ENCODE measurements around the gene GLT8D2.

Gene GLT8D2, protein sequence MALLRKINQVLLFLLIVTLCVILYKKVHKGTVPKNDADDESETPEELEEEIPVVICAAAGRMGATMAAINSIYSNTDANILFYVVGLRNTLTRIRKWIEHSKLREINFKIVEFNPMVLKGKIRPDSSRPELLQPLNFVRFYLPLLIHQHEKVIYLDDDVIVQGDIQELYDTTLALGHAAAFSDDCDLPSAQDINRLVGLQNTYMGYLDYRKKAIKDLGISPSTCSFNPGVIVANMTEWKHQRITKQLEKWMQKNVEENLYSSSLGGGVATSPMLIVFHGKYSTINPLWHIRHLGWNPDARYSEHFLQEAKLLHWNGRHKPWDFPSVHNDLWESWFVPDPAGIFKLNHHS

DNA sequence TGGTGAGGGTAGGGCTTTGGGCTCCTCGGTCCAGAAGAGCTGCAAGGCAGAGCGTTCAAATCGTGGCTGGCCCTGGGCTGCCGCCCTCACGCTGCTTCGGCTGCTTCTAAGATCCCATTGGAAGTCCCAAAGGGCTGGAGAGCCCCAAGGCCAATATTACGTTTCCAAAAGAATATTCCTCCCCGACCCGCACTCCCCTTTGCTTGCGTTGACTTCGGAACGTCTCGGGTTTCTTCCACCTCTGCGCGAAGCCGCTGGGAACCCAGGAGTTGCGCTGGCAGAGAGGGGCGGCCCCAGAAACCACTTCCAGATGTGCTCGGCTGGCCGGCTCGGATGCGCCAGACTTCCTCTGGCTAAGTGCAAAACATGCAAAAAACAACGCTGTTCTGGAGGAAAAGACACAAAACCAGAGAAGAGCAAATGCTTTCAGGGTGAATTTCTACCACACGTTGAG is at the start of gene GLT8D2:
Gene GLT8D2 (minus strand): TSS at position 285 of the 454 bp plus-strand sequence. CDS start 30,539 bp downstream, outside the sequence.
- peak; percentile 73 for DNase-seq (ENCODE audit: low read depth)

DNA sequence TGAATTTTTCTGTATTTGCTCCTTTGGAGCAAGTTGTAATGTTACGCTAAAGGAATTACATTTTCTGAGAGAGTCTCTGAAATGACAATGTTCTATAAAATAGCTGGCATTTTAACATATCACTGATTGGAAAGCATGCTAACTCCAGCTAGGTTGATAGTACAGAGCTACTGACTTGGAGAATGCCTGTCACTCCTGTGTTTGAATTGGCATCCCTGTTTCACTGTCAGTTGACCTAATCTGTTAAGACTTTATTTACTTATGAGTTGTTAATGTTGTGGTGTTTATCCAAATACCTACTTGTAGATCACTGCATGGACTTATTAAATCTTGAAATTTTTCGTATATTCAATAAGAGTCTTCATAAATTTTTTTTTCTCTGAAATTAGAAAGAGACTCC is 48.0 kb upstream of the GLT8D2 start:
- DNase-seq (ENCODE audit: low read depth): no peak

DNA sequence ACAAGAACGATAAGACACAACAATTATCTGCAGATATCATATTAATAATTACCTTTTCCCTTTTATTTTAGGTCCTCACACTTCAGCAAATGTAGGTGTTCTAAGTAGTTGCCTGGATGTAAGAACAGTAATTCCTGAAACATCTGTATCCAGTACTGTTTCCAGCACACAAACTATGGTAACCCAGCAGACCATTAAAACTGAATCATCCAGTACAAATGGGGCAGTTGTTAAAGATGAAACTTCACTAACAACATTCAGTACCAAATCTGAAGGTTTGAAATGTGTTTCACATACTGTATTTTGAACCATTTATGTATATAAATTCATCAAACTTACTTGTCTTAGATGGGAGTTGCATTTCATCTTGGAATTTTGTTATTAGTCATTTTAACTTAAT is 45.3 kb upstream of the GLT8D2 start:
- DNase-seq (ENCODE audit: low read depth): no peak

DNA sequence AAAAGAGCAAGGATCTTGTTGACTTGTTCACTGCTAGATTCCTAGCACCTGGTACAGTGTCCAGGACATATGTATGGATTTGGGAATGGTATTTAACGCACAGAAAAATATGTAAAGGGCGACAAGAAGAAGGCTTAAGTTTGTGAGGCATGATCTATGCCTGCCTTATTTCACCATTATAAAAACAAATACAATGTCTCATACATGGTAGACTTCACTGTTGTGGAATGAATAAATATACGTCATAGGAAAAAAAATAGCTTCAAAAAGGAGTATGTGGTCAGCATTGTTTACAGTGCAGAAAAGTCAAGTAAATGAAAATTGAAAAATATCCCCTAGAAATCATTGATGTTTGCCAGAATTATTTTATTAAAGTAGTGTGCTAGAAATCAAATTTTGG is 44.3 kb upstream of the GLT8D2 start:
- peak; percentile 75 for DNase-seq (ENCODE audit: low read depth)

DNA sequence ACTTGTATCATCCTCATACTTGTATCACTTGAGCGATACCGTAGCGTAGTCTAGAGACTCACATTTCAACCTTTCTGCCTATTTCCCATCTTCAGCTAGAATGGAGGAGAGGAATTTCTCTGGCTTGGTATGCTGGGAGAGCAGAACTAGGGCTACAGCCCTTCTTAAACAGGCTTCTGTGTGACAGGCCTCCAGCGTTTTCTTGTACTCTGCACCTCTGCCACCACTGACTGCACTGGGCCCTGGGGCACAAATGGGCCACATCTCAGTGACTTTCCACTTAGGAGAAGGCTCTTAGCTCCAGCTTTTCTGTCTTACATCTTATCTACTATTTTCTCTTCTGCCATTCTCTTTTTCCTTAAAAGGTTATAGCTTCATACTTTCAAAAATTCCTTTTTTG is 41.1 kb upstream of the GLT8D2 start:
- no peak for DNase-seq (ENCODE audit: low read depth)

DNA sequence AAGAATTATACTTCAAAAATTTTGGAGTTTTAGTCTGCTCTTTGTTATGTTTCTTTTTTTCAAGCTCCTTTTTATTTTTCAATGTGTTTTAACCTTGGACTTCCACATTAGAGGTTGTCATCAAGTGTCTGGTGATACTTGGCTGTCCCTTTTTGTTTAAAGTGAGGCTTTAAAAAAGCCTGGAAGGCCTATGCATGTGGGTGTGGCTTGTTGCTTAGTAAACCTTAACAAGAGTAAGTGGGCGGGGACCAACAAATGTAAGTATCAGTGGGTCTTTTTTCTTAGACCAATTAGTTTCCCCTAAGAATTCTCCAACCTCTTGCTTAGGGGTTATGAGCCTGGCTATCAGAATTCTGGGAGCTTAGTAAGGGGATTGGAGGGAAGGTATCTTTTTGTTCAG is 40.7 kb upstream of the GLT8D2 start:
- peak; percentile 17 for DNase-seq (ENCODE audit: low read depth)

DNA sequence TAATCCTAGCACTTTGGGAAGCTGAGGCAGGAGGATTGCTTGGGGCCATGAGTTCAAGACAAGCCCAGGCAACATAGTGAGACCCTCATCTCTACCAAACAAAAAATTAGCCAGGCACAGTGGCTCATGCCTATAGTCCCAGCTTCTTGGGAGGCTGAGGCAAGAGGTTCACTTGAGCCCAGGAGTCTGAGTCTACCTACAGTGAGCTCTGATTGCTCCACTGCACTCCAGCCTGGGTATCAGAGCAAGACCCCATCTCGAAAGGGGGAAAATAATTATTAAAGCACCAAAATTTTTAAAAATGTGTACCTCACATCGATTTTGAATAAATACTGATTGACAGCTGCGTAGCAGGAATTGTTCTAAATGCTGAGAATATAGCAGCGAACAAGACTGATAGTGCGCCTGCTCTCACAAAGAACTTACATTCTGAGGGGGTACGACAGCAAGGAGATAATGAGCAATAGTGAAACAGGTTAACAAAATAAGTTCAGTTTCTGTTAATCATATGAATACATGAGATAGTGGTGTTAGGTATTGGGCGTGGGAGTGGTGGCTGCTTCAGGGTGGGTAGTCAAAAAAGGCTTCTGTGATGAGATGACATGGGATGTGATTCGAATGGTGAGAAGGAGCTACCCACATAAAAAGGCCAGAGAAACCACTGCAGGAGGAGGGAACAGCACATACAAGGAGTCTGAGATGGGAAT is 33.9 kb upstream of the GLT8D2 start:
- DNase-seq (ENCODE audit: low read depth): no peak

DNA sequence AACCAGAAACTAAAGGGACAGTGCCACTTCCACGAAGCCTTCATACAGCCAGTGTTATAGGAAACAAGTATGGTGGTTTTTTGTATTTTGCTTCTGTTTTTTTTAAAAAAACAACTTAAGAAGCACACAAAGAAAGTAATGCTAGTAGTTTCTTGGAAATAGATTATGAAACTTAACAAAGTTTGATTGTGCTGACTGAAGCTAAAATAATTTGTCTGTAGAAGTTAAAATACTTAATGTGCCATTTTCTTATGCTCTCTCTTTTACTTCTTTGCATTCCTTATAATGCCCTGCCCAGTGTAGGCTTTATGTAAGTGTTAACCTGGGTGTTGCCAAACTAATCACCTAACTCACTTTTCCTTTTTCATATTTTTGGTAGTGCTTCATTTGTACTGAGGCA is 30.8 kb upstream of the GLT8D2 start:
- DNase-seq (ENCODE audit: low read depth): no peak

DNA sequence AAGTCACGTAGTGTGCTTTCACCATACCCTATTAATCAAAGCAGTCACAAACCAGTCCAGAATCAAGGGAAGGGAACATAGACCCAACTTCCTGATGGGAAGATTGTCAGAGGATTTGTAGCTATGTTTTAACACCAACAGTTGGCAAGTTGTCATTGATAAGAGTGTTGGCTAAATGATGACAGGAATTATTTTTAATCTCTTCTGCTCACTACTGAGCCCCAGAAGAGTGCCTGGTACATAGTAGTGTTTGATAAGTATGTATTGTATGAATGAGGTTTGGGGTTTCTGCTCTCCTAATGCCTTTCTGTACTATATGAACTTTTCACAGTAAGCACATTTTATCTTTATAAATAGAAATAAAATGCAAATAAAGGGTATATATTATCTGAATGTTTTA is 29.0 kb upstream of the GLT8D2 start:
- no peak for DNase-seq (ENCODE audit: low read depth)

DNA sequence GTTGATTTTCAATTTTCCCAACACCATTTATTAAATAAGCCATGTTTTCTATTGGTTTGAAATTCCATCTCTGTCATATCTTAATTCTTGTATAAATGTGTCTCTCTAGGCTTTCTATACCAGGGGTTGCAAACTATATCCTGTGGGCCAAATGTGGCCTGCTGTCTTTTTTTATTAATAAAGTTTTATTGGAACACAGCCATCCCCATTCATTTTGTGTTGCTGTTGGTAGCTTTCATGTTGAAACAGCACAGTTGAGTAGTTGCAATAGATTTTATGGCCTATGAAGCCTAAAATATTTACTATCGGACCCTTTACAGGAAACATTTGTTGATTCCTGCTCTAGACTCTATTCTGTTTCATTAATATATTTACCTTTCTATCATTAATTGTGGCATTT is 23.7 kb upstream of the GLT8D2 start:
- DNase-seq (ENCODE audit: low read depth): no peak

DNA sequence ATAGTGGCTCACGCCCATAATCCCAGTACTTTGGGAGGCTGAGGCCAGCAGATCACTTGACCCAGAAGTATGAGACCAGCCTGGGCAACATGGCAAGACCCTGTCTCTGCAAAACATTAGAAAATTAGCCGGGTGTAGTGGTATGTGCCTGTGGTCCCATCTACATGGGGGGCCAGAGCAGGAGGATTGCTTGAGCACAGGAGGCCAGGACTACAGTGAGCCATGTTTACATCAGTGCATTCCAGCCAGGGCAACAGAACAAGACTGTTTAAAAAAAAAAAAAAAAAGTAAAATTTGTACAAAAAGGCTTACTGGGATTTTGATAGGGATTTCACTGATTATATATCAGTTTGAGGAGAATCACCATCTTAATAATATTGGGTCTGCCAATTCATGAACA is 22.1 kb upstream of the GLT8D2 start:
- peak; percentile 54 for DNase-seq (ENCODE audit: low read depth)

DNA sequence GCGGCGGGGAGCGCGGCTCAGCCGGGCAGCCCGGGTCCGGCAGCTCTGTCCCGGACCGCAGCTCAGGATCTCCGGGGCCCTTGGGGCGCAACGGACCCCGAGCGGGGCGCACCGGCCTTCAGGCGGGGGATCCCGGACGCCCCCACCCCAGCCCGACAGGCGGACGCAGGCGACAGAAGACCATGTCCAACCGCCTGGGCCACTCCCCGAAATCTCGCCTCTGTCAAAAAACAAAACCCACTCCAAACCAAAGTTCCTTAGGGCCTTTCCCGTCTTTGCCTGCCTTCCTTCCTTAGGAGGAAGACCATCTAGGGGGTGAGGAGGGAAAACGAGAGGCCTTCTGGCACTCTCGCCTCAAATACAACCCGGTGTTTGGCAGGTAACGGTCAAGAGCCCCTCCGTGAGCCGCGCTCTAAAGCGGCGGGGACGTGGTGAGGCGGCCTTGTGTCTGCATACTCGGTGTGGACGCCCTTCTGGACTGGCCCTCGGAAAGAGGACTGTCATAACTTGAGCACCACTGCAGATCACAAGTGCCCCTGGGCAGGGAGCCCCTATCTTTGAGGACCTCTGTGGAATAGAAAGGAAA is 14.9 kb upstream of the GLT8D2 start:
- DNase-seq (ENCODE audit: low read depth): no peak

DNA sequence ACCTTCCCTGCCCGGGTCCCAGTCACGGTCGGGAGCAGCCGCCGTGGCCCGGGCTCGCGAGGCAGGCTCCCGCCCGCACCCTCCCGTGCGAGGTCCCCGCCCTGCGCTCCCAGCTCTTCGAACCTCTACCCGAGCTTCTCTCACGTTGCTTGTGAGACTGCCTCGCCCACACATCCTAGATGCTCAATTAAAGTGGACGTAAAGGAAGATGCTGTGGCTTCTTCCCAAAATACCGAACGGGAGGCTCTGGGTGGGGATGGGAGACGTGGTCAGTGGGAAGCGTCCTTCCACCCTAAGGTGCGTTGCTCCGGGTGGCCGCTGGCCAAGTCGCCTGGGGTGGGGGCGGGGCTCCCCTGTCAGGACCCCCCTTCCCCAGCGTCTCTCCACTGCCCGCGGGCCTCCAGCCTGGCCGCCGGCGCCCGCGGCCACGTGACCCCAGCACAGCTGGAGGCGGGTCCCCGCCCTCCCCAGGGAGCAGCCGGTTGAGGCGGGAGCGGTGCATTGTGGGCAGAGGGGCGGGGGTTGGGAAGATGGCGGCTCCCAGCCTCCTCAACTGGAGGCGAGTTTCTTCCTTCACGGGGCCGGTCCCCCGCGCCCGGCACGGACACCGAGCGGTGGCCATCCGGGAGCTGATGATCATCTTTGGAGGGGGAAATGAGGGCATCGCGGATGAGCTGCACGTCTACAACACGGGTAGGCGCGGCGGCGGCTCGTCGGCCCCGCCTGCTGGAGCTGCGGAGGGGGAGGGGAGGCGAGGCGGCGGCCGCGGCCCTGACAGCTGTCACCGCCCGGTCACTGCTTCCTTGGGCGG is 14.2 kb upstream of the GLT8D2 start, which contains the start of gene HCFC2:
Gene HCFC2 (plus strand): TSS at position 501 of the 811 bp plus-strand sequence. CDS start 30 bp downstream, at position 531.
- peak; percentile 92 for DNase-seq (ENCODE audit: low read depth)

DNA sequence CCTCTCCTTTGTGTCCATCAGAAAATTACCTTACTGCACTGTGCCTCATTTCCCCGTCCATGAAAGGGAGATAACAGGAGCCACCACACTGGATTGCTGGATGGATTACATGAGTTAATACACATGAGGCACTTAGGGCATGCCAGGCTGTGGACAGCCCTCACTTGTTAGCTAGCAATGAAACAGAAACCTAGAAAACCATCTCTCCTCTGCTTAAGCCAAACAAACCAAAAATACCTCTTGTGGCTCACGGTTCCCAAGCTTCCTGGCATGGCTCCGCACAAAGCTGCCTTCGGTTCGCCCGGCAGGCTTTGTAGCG is 13.7 kb upstream of the GLT8D2 start:
- DNase-seq (ENCODE audit: low read depth): peak; percentile 65

DNA sequence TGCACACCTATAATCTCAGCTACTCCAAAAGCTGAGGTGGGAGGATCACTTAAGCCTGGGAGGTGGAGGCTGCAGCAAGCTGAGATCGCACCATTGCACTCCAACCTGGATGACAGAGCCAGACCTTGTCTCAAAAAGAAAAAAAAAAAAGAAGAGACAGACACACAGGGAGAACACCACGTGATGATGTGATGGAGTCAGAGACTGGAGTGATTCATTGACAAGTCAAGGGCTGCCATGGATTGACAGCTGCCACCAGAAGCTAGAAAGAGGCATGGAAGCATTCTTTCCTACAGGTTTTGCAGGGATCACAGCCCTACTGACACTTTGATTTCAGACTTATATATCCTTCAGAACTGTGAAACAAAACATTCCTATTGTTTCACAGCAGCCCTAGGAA is 10.8 kb upstream of the GLT8D2 start:
- DNase-seq (ENCODE audit: low read depth): no peak

DNA sequence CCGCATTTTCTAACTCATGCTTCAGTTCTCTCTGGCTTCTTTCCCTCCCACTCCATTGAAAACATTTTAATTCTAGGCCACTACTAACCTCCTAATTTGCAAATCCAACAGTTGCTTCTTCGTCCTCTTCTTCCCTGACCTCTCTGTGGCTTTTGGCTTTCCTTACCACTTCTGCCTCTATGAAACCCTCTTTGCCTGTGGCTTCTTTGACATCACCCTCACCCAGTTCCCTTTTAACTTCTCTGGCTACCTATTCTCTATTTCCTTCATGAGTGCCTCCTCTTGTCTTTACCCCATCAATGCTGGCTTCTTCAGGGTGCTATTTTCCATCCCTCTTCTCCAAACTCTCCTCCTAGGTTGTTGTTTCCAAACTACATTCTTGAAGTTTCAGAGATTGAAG is 10.0 kb upstream of the GLT8D2 start:
- no peak for DNase-seq (ENCODE audit: low read depth)

DNA sequence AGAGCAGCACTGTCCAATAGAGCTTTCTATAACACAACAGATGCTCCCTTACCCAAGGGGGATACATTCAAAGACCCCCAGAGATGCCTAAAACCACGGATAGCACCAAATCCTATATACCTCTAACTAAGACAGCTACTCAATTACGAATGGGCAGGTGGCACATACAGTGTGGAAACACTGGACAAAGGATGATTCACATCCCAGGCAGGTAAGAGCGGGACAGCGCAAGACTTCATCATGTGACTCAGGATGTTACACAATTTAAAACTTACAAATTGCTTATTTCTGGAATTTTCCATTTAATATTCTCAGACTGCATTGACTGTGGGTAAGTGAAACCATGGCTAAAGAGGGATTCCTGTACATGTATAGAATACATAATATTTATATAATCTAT is 8.8 kb upstream of the GLT8D2 start:
- peak; percentile 47 for DNase-seq (ENCODE audit: low read depth)

DNA sequence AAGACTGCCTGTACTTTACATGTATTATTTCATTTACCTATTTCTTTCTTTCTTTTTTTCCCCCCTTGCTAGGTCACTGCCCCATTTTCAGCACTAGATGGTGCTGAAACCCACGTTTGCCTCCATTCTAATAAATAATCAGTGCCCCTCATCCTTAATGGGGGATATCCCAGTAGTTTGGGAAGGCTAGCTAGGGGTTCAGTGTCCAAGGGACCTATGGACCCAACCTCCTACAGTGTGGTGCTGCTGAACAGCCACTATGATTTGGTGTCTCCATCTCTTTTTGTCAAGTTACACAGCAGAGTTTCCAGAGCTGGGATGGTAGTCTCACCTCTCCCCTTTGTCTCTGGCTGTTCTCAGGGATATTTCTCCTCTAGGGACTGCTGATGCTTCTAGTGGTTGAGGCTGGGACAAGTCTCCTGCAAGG is 7.8 kb upstream of the GLT8D2 start:
- DNase-seq (ENCODE audit: low read depth): no peak

DNA sequence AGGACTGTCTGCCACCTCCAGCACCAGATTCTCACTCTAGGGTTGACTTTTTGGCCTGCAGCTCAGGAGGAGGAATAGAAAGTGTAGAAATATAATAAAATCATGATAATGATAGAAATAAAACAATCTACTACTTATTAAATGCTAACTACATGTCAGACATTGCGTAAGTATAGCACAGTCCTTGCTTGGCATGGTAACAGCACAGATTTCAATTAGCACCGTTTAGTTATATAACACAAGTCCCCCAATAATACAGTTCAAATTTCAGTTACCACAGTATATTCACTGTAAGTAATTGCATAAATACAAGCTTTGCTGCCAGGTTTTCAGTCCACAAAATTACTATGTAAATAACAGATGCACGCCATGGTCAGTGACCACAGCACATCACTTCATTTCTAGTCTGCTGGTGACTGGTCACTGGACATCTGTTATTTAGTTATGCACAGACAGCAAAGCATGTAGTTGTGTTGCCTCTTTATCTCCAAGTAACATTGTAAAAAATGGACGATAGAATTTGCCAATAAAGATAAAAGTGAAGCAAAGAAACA is 6.5 kb upstream of the GLT8D2 start:
- DNase-seq (ENCODE audit: low read depth): no peak

DNA sequence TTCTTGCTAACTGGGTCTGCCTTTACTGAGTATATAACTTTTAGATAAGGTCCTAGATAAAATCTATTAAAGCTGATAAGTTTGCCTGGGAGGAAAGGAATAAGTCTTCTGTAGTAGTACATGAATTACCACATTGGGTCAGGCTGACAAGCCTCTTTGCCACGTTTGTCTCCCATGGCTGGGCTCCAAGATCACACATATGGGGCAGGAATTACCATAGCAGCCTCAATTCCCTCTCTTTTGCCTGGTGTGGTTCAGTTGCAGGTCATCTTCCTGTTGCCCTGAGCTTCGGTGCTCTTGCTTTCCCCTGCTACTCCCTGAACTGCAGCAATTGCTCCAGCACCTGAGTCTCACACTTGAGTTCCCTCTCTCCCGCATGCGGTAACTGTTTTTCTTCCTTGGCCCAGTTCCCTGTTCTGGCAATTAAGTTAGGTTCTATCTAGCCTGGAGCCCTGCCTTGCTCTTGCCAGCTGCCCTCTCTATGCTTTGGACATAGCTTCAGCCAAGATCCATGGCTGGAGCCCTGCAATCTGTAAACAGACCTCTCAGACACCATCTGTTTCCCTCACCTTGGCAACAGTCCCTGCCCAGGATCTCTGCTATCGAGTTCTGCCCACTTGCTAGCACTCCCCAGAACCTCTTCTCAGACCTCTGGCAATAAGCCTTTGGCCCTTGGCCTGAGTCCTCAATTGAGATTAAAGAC is 5.8 kb upstream of the GLT8D2 start:
- peak; percentile 39 for DNase-seq (ENCODE audit: low read depth)

DNA sequence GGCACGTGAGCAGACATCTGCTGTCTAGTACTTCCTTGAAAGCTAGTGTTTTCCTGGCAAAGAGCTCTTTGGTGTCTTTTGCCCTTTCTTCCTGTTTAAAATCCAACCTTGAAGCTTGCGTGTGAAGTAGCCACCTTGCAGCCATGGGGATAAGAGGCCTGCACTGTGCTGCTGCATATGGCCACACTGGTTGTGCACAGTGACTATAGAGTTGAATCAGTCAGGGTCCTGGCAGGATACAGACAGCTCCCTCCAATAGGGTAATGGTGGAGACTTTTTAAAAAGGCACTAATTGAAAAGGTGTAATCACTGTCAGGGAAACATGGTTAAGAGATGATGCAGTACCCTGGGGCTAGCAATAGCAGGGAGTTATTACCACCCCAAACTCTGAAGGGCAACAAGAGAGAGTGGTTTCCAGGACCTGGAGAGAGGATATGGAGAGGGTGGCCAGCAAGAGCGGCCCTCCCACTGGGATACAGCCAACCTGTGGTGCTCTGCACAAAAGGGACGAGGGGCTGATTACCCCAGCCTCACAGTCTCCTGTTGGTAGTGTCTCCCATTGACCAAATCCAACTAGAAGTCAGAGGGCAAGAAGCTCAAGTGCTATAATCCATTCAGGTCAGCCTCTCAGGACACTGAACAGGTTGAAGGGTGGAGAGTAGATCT is 4.8 kb upstream of the GLT8D2 start:
- no peak for DNase-seq (ENCODE audit: low read depth)

Data from iris pigment epithelial cell (primary cell).